OCI-LY1 (cell line): ENCODE data around the gene NOTCH1.

Experiments
- H2AFZ ChIP-seq: fragments of 200-600 bp; sonication (generic), shearing (Covaris generic); 2 replicates; pipeline ENCODE4 v1.6.0; 2014; ENCODE audit warnings: antibody characterized with exemption, mild to moderate bottlenecking, low read length
- H3F3A ChIP-seq: fragments of 200-600 bp; sonication (generic), shearing (Covaris generic); 2 replicates; pipeline ENCODE4 v1.6.0; 2014; ENCODE audit warnings: mild to moderate bottlenecking, antibody characterized with exemption, low read length, moderate library complexity; ENCODE audit not compliant: insufficient read depth
- H3K27ac ChIP-seq: fragments of 200-600 bp; sonication (generic); 2 replicates; pipeline ENCODE4 v1.5.1; 2014; ENCODE audit warnings: low read length, mixed run types, mild to moderate bottlenecking, low read depth; ENCODE audit not compliant: poor library complexity, severe bottlenecking
- H3K27me3 ChIP-seq: fragments of 200-600 bp; sonication (generic); 2 replicates; pipeline ENCODE4 v1.6.0; 2014; ENCODE audit warnings: antibody characterized with exemption, mild to moderate bottlenecking, low read length, moderate library complexity; ENCODE audit not compliant: insufficient read depth
- H3K36me3 ChIP-seq: fragments of 200-600 bp; sonication (generic); 2 replicates; pipeline ENCODE4 v1.6.1; 2014; ENCODE audit warnings: mild to moderate bottlenecking, antibody characterized with exemption, low read length, moderate library complexity, mixed read lengths; ENCODE audit not compliant: insufficient read depth
- H3K4me1 ChIP-seq: fragments of 200-600 bp; sonication (generic); 2 replicates; pipeline ENCODE4 v1.5.1; 2014; ENCODE audit warnings: mild to moderate bottlenecking, low read length, moderate library complexity; ENCODE audit not compliant: insufficient read depth, severe bottlenecking
- H3K4me2 ChIP-seq: fragments of 200-600 bp; sonication (generic), shearing (Covaris generic); 2 replicates; pipeline ENCODE4 v1.6.1; 2014; ENCODE audit warnings: low read length
- H3K4me3 ChIP-seq: fragments of 200-600 bp; sonication (generic); 2 replicates; pipeline ENCODE4 v1.5.1; 2014; ENCODE audit warnings: low read length, low read depth, mild to moderate bottlenecking, mixed read lengths; ENCODE audit not compliant: poor library complexity, severe bottlenecking
- H3K79me2 ChIP-seq: fragments of 200-600 bp; shearing (Covaris generic); 2 replicates; pipeline ENCODE4 v1.6.1; 2016; ENCODE audit warnings: mixed run types, low read length, mixed read lengths; ENCODE audit not compliant: insufficient read depth
- H3K9ac ChIP-seq: fragments of 200-600 bp; sonication (generic), shearing (Covaris generic); 2 replicates; pipeline ENCODE4 v1.6.1; 2014; ENCODE audit warnings: mild to moderate bottlenecking, low read length, mixed read lengths
- H3K9me2 ChIP-seq: fragments of 200-600 bp; sonication (generic), shearing (Covaris generic); 2 replicates; pipeline ENCODE4 v1.6.1; 2014; ENCODE audit warnings: low read depth, mild to moderate bottlenecking, low read length, mixed read lengths
- H3K9me3 ChIP-seq: fragments of 200-600 bp; shearing (Covaris generic); 2 replicates; pipeline ENCODE4 v1.6.1; 2014; ENCODE audit warnings: low read length, mixed read lengths
- H4K20me1 ChIP-seq: fragments of 200-600 bp; sonication (generic), shearing (Covaris generic); 2 replicates; pipeline ENCODE4 v1.6.0; 2016; ENCODE audit warnings: mild to moderate bottlenecking, low read length; ENCODE audit not compliant: insufficient read depth
- CTCF ChIP-seq: fragments of 200-600 bp; sonication (generic), shearing (Covaris generic); IDR thresholded peaks from 2 replicates; pipeline ENCODE4 v1.5.1; 2017; ENCODE audit warnings: mild to moderate bottlenecking, antibody characterized with exemption, low read length, moderate library complexity, mixed read lengths
- EZH2 ChIP-seq: fragments of 200-600 bp; sonication (generic), shearing (Covaris generic); IDR thresholded peaks from 2 replicates; pipeline ENCODE4 v1.8.0; 2017; ENCODE audit warnings: borderline replicate concordance, mixed run types, mild to moderate bottlenecking, antibody characterized with exemption, low read length, moderate library complexity, mixed read lengths

Gene NOTCH1

GRCh38 chr9:136533775-136534157 lies 12.1 kb downstream of the NOTCH1 start:
- Histone ChIP-seq H3K4me2 (no peak overlapping the region), H3K9me2 (no peaks in the 10 kb centered on the region), H3K9ac (no peak overlapping the region), H3K79me2 (no peaks in the 10 kb centered on the region), H3K27me3 (no peaks in the 10 kb centered on the region; the same call in 1 of the 2 replicates), H3K9me3 (no peaks in the 10 kb centered on the region), H4K20me1 (no peaks in the 10 kb centered on the region), H2AFZ (no peak overlapping the region), H3K36me3 (no peaks in the 10 kb centered on the region), H3K27ac (no peak overlapping the region), H3K4me1 (peaks cover 3% of the 10 kb centered on the region), H3F3A (no peaks in the 10 kb centered on the region), H3K4me3 (no peak overlapping the region)
- TF ChIP-seq CTCF (no peak), EZH2 (no peak)

GRCh38 chr9:136532799-136533774 lies 12.8 kb downstream of the NOTCH1 start:
- no peaks in the 10 kb centered on the region for H3K36me3 ChIP-seq
- no peaks in the 10 kb centered on the region for H4K20me1 ChIP-seq
- H3K9me3 ChIP-seq: no peaks in the 10 kb centered on the region
- no peaks in the 10 kb centered on the region for H3K79me2 ChIP-seq
- H3K4me3 ChIP-seq: no peak overlapping the region
- no peaks in the 10 kb centered on the region for H3F3A ChIP-seq
- no peak overlapping the region for H2AFZ ChIP-seq
- TF ChIP-seq CTCF: no peak
- TF ChIP-seq EZH2: no peak
- H3K4me1 ChIP-seq: no peaks in the 10 kb centered on the region
- no peaks in the 10 kb centered on the region for H3K9me2 ChIP-seq
- no peaks in the 10 kb centered on the region; the same call in 1 of the 2 replicates for H3K27me3 ChIP-seq
- H3K4me2 ChIP-seq: no peak overlapping the region
- no peak overlapping the region for H3K9ac ChIP-seq
- H3K27ac ChIP-seq: no peak overlapping the region

- Histone ChIP-seq H3K79me2 (no peaks in the 10 kb centered on the region), H4K20me1 (no peaks in the 10 kb centered on the region), H3K9me2 (no peaks in the 10 kb centered on the region), H2AFZ (no peak overlapping the region), H3K4me3 (no peak overlapping the region), H3K36me3 (no peaks in the 10 kb centered on the region), H3K4me1 (no peaks in the 10 kb centered on the region), H3K9ac (no peak overlapping the region), H3K9me3 (no peaks in the 10 kb centered on the region), H3K27me3 (no peaks in the 10 kb centered on the region; the same call in 1 of the 2 replicates), H3F3A (no peaks in the 10 kb centered on the region), H3K27ac (no peak overlapping the region), H3K4me2 (no peak overlapping the region)
- TF ChIP-seq CTCF (no peak), EZH2 (no peak)
Measured at GRCh38 chr9:136531904-136532798, 13.7 kb downstream of the NOTCH1 start.
